ENCODE data around the gene PVALEF. TPM values are rescaled to one million over a fixed set of nuclear protein-coding genes. Genes with fewer than 3 reads are reported as not detected.
A peak's percentile ranks its signal among the peaks of the same experiment; 100 is the strongest.

Gene PVALEF
- total and polyA plus RNA-seq, 2 of the 13 experiments (the other 11 are each of a cell fraction or from before 2014, with no cell fraction given): 0.18 TPM

DNA sequence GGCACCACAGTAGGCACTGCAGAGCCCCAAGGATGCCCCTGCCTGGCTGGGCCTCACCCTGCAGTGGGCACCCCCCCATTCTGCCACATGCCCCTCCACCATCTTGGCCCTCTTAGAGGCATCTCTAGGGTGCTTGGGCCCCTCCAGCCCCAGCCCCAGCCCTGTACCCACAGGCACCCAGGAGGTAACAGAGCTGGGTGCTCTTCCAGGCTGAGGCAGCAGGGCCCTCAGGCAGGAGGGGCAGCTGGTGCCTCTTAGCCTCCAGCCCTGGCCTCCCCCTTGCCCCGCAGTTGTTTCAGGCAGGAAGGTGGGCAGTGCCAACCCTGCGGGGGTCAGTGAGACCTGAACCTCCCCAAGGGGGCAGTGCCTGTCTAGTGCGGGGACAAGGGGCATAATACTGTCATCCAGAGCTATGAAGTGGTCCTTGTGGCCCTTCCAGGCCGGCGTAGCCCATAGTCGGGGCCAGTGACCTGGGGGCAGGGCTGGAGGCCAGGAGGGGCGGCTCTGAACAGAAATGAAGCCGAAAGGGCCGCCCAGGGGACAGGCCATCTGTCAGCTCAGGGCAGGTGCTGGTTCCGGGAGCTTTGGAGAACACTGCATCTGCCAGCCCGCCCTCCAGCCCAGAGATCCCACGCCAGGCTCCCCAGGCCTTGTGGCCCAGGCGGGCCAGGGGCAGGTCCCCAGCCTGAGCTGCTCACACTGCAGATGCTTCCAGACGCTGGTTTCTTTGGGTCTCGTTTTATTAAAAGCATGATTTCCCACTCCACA is 5.6 kb downstream of the PVALEF start (continued):
- TF ChIP-seq ZNF431 (CRISPR knock-in tag; IDR thresholded peaks at IDR 0.05; ENCODE audit: borderline replicate concordance, low read depth) (no peak), JUN (CRISPR knock-in tag; IDR thresholded peaks at IDR 0.05) (no peak), ZNF326 (CRISPR knock-in tag; IDR thresholded peaks at IDR 0.05; ENCODE audit: borderline replicate concordance) (peak; percentile 91), KDM2A (CRISPR knock-in tag; IDR thresholded peaks at IDR 0.05; ENCODE audit: borderline replicate concordance, low read depth) (no peak; the same call in 1 of the 2 replicates), ZNF136 (CRISPR knock-in tag; IDR thresholded peaks at IDR 0.05; ENCODE audit: low read depth) (no peak), ZSCAN31 (CRISPR knock-in tag; IDR thresholded peaks at IDR 0.05; ENCODE audit: low read depth) (no peak), GZF1 (CRISPR knock-in tag; IDR thresholded peaks at IDR 0.05) (no peak), ZNF567 (CRISPR knock-in tag; IDR thresholded peaks at IDR 0.05; ENCODE audit: borderline replicate concordance) (no peak), AKAP8 (CRISPR knock-in tag; IDR thresholded peaks at IDR 0.05) (0 out of 2 replicates have a peak, but pooled peaks have one; percentile 90), ATF7-NPFF (CRISPR knock-in tag; IDR thresholded peaks at IDR 0.05; ENCODE audit: low read depth) (no peak), KMT2A (CRISPR knock-in tag; IDR thresholded peaks at IDR 0.05) (no peak), SP1 (IDR thresholded peaks at IDR 0.05) (no peak), SP1 (CRISPR knock-in tag; IDR thresholded peaks at IDR 0.05) (no peak)
- TF ChIP-seq, protein P1, sequence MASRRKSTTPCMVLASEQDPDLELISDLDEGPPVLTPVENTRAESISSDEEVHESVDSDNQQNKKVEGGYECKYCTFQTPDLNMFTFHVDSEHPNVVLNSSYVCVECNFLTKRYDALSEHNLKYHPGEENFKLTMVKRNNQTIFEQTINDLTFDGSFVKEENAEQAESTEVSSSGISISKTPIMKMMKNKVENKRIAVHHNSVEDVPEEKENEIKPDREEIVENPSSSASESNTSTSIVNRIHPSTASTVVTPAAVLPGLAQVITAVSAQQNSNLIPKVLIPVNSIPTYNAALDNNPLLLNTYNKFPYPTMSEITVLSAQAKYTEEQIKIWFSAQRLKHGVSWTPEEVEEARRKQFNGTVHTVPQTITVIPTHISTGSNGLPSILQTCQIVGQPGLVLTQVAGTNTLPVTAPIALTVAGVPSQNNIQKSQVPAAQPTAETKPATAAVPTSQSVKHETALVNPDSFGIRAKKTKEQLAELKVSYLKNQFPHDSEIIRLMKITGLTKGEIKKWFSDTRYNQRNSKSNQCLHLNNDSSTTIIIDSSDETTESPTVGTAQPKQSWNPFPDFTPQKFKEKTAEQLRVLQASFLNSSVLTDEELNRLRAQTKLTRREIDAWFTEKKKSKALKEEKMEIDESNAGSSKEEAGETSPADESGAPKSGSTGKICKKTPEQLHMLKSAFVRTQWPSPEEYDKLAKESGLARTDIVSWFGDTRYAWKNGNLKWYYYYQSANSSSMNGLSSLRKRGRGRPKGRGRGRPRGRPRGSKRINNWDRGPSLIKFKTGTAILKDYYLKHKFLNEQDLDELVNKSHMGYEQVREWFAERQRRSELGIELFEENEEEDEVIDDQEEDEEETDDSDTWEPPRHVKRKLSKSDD (CRISPR knock-in tag; IDR thresholded peaks at IDR 0.05; ENCODE audit: low read depth): no peak
- TF ChIP-seq, protein P2, sequence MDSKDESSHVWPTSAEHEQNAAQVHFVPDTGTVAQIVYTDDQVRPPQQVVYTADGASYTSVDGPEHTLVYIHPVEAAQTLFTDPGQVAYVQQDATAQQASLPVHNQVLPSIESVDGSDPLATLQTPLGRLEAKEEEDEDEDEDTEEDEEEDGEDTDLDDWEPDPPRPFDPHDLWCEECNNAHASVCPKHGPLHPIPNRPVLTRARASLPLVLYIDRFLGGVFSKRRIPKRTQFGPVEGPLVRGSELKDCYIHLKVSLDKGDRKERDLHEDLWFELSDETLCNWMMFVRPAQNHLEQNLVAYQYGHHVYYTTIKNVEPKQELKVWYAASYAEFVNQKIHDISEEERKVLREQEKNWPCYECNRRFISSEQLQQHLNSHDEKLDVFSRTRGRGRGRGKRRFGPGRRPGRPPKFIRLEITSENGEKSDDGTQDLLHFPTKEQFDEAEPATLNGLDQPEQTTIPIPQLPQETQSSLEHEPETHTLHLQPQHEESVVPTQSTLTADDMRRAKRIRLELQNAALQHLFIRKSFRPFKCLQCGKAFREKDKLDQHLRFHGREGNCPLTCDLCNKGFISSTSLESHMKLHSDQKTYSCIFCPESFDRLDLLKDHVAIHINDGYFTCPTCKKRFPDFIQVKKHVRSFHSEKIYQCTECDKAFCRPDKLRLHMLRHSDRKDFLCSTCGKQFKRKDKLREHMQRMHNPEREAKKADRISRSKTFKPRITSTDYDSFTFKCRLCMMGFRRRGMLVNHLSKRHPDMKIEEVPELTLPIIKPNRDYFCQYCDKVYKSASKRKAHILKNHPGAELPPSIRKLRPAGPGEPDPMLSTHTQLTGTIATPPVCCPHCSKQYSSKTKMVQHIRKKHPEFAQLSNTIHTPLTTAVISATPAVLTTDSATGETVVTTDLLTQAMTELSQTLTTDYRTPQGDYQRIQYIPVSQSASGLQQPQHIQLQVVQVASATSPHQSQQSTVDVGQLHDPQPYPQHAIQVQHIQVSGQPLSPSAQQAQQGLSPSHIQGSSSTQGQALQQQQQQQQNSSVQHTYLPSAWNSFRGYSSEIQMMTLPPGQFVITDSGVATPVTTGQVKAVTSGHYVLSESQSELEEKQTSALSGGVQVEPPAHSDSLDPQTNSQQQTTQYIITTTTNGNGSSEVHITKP (CRISPR knock-in tag; IDR thresholded peaks at IDR 0.05; ENCODE audit: low read depth): no peak
- TF ChIP-seq, protein P3, sequence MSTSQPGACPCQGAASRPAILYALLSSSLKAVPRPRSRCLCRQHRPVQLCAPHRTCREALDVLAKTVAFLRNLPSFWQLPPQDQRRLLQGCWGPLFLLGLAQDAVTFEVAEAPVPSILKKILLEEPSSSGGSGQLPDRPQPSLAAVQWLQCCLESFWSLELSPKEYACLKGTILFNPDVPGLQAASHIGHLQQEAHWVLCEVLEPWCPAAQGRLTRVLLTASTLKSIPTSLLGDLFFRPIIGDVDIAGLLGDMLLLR (CRISPR knock-in tag; IDR thresholded peaks at IDR 0.05): no peak
- TF ChIP-seq, protein P4, sequence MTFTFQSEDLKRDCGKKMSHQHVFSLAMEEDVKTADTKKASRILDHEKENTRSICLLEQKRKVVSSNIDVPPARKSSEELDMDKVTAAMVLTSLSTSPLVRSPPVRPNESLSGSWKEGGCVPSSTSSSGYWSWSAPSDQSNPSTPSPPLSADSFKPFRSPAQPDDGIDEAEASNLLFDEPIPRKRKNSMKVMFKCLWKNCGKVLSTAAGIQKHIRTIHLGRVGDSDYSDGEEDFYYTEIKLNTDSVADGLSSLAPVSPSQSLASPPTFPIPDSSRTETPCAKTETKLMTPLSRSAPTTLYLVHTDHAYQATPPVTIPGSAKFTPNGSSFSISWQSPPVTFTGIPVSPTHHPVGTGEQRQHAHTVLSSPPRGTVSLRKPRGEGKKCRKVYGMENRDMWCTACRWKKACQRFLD (CRISPR knock-in tag; IDR thresholded peaks at IDR 0.05; ENCODE audit: borderline replicate concordance): no peak
- TF ChIP-seq, protein P5, sequence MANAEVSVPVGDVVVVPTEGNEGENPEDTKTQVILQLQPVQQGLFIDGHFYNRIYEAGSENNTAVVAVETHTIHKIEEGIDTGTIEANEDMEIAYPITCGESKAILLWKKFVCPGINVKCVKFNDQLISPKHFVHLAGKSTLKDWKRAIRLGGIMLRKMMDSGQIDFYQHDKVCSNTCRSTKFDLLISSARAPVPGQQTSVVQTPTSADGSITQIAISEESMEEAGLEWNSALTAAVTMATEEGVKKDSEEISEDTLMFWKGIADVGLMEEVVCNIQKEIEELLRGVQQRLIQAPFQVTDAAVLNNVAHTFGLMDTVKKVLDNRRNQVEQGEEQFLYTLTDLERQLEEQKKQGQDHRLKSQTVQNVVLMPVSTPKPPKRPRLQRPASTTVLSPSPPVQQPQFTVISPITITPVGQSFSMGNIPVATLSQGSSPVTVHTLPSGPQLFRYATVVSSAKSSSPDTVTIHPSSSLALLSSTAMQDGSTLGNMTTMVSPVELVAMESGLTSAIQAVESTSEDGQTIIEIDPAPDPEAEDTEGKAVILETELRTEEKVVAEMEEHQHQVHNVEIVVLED (CRISPR knock-in tag; IDR thresholded peaks at IDR 0.05; ENCODE audit: borderline replicate concordance): no peak
